Heart left ventricle (tissue), 13 donors: ENCODE data around the gene NOC2L.

Experiments
- CTCF ChIP-seq, 12 donors: fragments of 200-600 bp; sonication (generic) in 4 of 12; IDR thresholded peaks; one replicate each; pipeline versions ENCODE4 v1.5.0 to v1.8.0; 2018 to 2022; ENCODE audit warnings: antibody characterized with exemption in 12 of 12, mild to moderate bottlenecking in 5 of 12
- POLR2A ChIP-seq, 2 donors: fragments of 450-650 bp; IDR thresholded peaks; one replicate each; pipeline ENCODE4 v1.6.1; 2017; ENCODE audit warnings: antibody characterized with exemption in 2 of 2, mild to moderate bottlenecking in 2 of 2, moderate library complexity in 2 of 2
- donor health status: ischemic (EF 13 %, LVEDD 7.1; RV severe dilation, severe dysfunction).
- donor health status: DM: no; HTN: yes; CAD: no.
- donor health status: DM: no; HTN: no; CAD: no.
- donor health status: ischemic (EF 25% LVEDD 6.9; RV normal size, moderate dysfunction).
- donor health status: ischemic (EF 25% LVEDD 5.7; RV mildly dilated, moderate dysfunction).
- donor health status: ischemic (EF 35%, LVEDD 5.7; RV mildly dilated, moderate dysfunction).
- donor health status: nonischemic (EF 11% LVEDD 7.7; RV severe dilation, severe dysfunction).
- donor health status: DM: yes; HTN: yes; CAD: no.
- donor health status: PGD.
- donor health status: ischemic (EF 29% LVEDD 5.4; RV normal size, mild dysfunction).
- donor health status: nonischemic (EF 23%, LVEDD 6.1; RV moderate dilation, normal function).

- TF ChIP-seq CTCF (IDR thresholded peaks at IDR 0.05) (no peak), POLR2A (IDR thresholded peaks at IDR 0.05) (no peak)
Observed at GRCh38 chr1:909861-910310, 49.2 kb downstream of the NOC2L start.
